MM.1S (cell line): Measurements from ENCODE around the gene NDOR1.

Experiments used
- DNase-seq: peaks from one replicate; pipeline ENCODE4 v3.0.0-alpha.2; 2015
- H2AFZ ChIP-seq: fragments of 300-600 bp; sonication (generic); 2 replicates; pipeline ENCODE4 v1.6.0; 2016; ENCODE audit warnings: antibody characterized with exemption, low read length
- H3F3A ChIP-seq: fragments of 300-600 bp; sonication (generic); 2 replicates; pipeline ENCODE4 v1.6.1; 2016; ENCODE audit warnings: mild to moderate bottlenecking, antibody characterized with exemption, low read length, moderate library complexity, mixed read lengths; ENCODE audit not compliant: insufficient read depth
- H3K27ac ChIP-seq: fragments of 300-600 bp; sonication (generic); 2 replicates; pipeline ENCODE4 v1.5.1; 2016; ENCODE audit warnings: mild to moderate bottlenecking, low read length
- H3K27me3 ChIP-seq: fragments of 300-600 bp; sonication (generic); replicated peaks from 2 replicates; pipeline ENCODE4 v1.6.0; 2016; ENCODE audit warnings: low read length; ENCODE audit not compliant: insufficient read depth
- H3K36me3 ChIP-seq: fragments of 300-600 bp; sonication (generic); replicated peaks from 2 replicates; pipeline ENCODE4 v1.6.1; 2016; ENCODE audit warnings: mild to moderate bottlenecking, low read length, mixed read lengths; ENCODE audit not compliant: insufficient read depth
- H3K4me1 ChIP-seq: fragments of 300-600 bp; sonication (generic); 2 replicates; pipeline ENCODE4 v1.6.1; 2016; ENCODE audit warnings: low read length, mixed read lengths
- H3K4me2 ChIP-seq: fragments of 300-600 bp; sonication (generic); 2 replicates; pipeline ENCODE4 v1.6.0; 2016; ENCODE audit warnings: low read depth, low read length
- H3K4me3 ChIP-seq: fragments of 300-600 bp; sonication (generic); 2 replicates; pipeline ENCODE4 v1.5.1; 2016; ENCODE audit warnings: low read length, mixed read lengths
- H3K79me2 ChIP-seq: fragments of 300-600 bp; sonication (generic); 2 replicates; pipeline ENCODE4 v1.6.1; 2016; ENCODE audit warnings: mixed run types, low read length, mixed read lengths
- H3K9ac ChIP-seq: fragments of 300-600 bp; sonication (generic); 2 replicates; pipeline ENCODE4 v1.6.1; 2016; ENCODE audit warnings: low read length, mixed read lengths
- H3K9me2 ChIP-seq: fragments of 300-600 bp; sonication (generic); replicated peaks from 2 replicates; pipeline ENCODE4 v1.6.1; 2016; ENCODE audit warnings: mild to moderate bottlenecking, low read length, mixed read lengths; ENCODE audit not compliant: insufficient read depth
- H3K9me3 ChIP-seq: fragments of 300-600 bp; sonication (generic); replicated peaks from 2 replicates; pipeline ENCODE4 v1.6.1; 2016; ENCODE audit warnings: mild to moderate bottlenecking, low read length, mixed read lengths; ENCODE audit not compliant: insufficient read depth
- H4K20me1 ChIP-seq: fragments of 300-600 bp; sonication (generic); 2 replicates; pipeline ENCODE4 v1.6.1; 2016; ENCODE audit warnings: mild to moderate bottlenecking, low read length, moderate library complexity, mixed read lengths; ENCODE audit not compliant: insufficient read depth
- EZH2 ChIP-seq: fragments of 300-600 bp; sonication (generic); optimal IDR thresholded peaks from 2 replicates; pipeline ENCODE3; 2017; ENCODE audit warnings: low read depth, mild to moderate bottlenecking, antibody characterized with exemption, low read length, mixed read lengths
- EZH2phosphoT487 ChIP-seq: fragments of 300-600 bp; sonication (generic); IDR thresholded peaks from 2 replicates; pipeline ENCODE4 v1.6.1; 2018; ENCODE audit warnings: antibody characterized with exemption, low read length
- TF ChIP-seq, protein P1 (sequence below): fragments of 300-600 bp; sonication (generic); IDR thresholded peaks from 2 replicates; pipeline ENCODE4 v1.5.1; 2016; ENCODE audit warnings: antibody characterized with exemption, low read length, mixed read lengths

NDOR1 gene

DNA sequence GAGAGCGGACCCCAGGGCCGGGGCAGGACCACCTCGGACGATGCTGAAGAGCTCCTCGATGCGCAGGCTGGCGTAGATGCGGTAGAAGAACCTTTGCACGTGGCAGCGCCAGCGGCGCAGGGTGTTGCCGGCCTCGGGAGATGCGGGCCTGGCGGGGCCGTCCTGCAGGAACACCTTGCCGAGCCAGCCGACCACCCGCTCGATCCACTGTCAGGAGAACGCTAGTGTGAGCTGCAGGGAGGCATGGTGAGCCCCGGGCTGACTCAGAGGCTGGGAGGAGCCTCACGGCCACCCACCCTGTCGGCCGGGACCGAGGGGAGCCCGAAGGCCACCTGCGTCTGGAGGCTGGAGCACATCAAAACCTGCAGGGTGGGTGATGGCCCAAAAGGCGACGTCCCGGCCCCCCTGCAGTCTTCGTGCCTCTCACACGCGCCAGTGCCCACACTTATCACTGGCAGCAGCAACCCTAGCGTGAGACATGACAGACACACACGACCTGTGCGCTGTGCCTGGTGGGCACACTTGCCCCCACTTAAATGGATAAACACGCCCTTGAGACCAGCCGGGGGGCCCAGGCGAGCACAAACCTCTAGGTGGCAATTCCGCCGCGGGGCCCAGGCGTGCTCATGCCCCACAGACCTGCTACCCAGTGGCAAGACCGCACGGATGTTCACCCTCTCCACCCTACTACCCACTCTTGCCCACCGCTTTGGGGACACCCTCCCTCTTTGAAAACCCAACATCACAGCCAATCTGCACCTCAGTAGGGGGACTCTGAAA, 20.4 kb upstream of the NDOR1 start:
- Histone ChIP-seq H3K9me2 (no peaks in the 10 kb centered on the region), H2AFZ (no peak overlapping the region), H3K36me3 (no peaks in the 10 kb centered on the region), H3K27ac (no peak overlapping the region), H3K4me1 (peaks cover 16% of the 10 kb centered on the region), H3K4me3 (no peak overlapping the region), H3K9me3 (no peaks in the 10 kb centered on the region), H4K20me1 (no peaks in the 10 kb centered on the region), H3K79me2 (peaks cover 48% of the 10 kb centered on the region), H3K27me3 (no peaks in the 10 kb centered on the region), H3K4me2 (no peak overlapping the region), H3F3A (peaks cover 15% of the 10 kb centered on the region), H3K9ac (no peak overlapping the region)
- TF ChIP-seq, protein P1, sequence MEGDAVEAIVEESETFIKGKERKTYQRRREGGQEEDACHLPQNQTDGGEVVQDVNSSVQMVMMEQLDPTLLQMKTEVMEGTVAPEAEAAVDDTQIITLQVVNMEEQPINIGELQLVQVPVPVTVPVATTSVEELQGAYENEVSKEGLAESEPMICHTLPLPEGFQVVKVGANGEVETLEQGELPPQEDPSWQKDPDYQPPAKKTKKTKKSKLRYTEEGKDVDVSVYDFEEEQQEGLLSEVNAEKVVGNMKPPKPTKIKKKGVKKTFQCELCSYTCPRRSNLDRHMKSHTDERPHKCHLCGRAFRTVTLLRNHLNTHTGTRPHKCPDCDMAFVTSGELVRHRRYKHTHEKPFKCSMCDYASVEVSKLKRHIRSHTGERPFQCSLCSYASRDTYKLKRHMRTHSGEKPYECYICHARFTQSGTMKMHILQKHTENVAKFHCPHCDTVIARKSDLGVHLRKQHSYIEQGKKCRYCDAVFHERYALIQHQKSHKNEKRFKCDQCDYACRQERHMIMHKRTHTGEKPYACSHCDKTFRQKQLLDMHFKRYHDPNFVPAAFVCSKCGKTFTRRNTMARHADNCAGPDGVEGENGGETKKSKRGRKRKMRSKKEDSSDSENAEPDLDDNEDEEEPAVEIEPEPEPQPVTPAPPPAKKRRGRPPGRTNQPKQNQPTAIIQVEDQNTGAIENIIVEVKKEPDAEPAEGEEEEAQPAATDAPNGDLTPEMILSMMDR: no peak
- TF ChIP-seq EZH2phosphoT487: no peak
- no peak for TF ChIP-seq EZH2
- no peak for DNase-seq

DNA sequence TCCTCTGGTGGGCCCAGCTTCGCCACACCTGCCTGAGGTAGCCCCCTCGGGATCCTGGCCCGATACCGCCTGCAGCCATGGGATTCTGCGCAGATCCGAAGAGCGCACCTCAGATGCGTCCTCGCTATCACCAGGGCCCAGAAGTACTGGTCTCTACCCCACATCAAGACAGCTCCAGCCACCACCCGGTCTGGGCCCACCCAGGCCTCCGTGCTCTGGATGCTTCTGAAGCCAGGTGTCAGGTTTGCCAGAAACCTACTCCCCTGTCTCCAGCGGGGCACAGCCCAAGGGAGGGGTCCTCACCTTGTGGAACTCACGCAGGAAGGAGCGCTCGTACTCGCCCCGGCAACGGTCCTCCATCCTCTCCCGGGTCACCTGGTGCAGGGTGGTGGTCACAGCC, 19.6 kb upstream of the NDOR1 start:
- no peak overlapping the region for H3K4me3 ChIP-seq
- no peaks in the 10 kb centered on the region for H3K27me3 ChIP-seq
- H3F3A ChIP-seq: peaks cover 16% of the 10 kb centered on the region
- H3K4me2 ChIP-seq: no peak overlapping the region
- no peak overlapping the region for H2AFZ ChIP-seq
- no peaks in the 10 kb centered on the region for H3K9me3 ChIP-seq
- H3K4me1 ChIP-seq: peaks cover 17% of the 10 kb centered on the region
- no peaks in the 10 kb centered on the region for H3K9me2 ChIP-seq
- DNase-seq: no peak
- no peaks in the 10 kb centered on the region for H3K36me3 ChIP-seq
- H3K79me2 ChIP-seq: peaks cover 56% of the 10 kb centered on the region
- H3K27ac ChIP-seq: no peak overlapping the region
- no peak overlapping the region for H3K9ac ChIP-seq
- no peaks in the 10 kb centered on the region for H4K20me1 ChIP-seq
- TF ChIP-seq, protein P1: no peak
- TF ChIP-seq EZH2phosphoT487: no peak
- no peak for TF ChIP-seq EZH2

DNA sequence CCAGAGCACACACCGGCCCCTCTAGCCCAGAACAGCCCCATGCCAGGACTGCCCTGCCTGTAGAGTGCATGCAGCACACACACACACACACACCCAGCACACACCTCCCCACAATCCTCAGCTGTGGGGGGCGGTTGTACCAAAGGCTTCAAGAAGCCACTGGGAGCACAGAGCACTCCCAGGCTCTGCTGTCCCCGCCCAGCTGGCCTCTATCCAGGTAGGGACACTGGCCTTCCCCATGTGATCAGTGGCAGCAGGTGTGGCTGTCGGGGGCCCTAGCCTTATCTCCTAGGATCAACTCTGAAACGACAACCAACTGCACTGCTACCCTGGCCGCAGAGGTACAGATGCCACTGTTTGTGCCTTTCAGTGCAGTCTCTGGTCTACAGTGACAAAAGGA, 19.1 kb upstream of the NDOR1 start:
- H3F3A ChIP-seq: peaks cover 19% of the 10 kb centered on the region
- no peak overlapping the region for H3K4me2 ChIP-seq
- peaks cover 59% of the 10 kb centered on the region for H3K79me2 ChIP-seq
- H2AFZ ChIP-seq: no peak overlapping the region
- no peak overlapping the region for H3K4me3 ChIP-seq
- peaks cover 17% of the 10 kb centered on the region for H3K4me1 ChIP-seq
- no peaks in the 10 kb centered on the region for H3K27me3 ChIP-seq
- H3K9me3 ChIP-seq: no peaks in the 10 kb centered on the region
- H3K27ac ChIP-seq: no peak overlapping the region
- no peaks in the 10 kb centered on the region for H3K9me2 ChIP-seq
- DNase-seq: no peak
- no peak overlapping the region for H3K9ac ChIP-seq
- TF ChIP-seq EZH2: no peak
- no peak for TF ChIP-seq EZH2phosphoT487
- TF ChIP-seq, protein P1: no peak
- no peaks in the 10 kb centered on the region for H3K36me3 ChIP-seq
- no peaks in the 10 kb centered on the region for H4K20me1 ChIP-seq
